ENCODE measurements around the gene DGKB. TPM values are rescaled to one million over a fixed set of nuclear protein-coding genes. Genes with fewer than 3 reads are reported as not detected.

Gene DGKB
- total and polyA plus RNA-seq, 2 of the 8 experiments (the other 6 are each of a cell fraction or from before 2014, with no cell fraction given), result 1.9 to 2.6 TPM

- no peak for TF ChIP-seq CHD7 (IDR thresholded peaks at IDR 0.05; ENCODE audit: insufficient replicate concordance, low read length)
- TF ChIP-seq POU5F1 (IDR thresholded peaks at IDR 0.05; ENCODE audit: low read depth, low read length), result no peak
- no peak for TF ChIP-seq SIRT6 (IDR thresholded peaks at IDR 0.05; ENCODE audit: low read length)
- TF ChIP-seq RXRA (IDR thresholded peaks at IDR 0.05; ENCODE audit: insufficient read depth, low read depth, low read length), result no peak
- no peak for TF ChIP-seq SUZ12 (IDR thresholded peaks at IDR 0.05; ENCODE audit: low read length)
- no peak for TF ChIP-seq ATF2 (IDR thresholded peaks at IDR 0.05; ENCODE audit: low read length)
- no peak for TF ChIP-seq MAX (IDR thresholded peaks at IDR 0.05)
- no peak for TF ChIP-seq NANOG (IDR thresholded peaks at IDR 0.05; ENCODE audit: insufficient read depth, low read depth, low read length, poor library complexity, severe bottlenecking)
- TF ChIP-seq BACH1 (IDR thresholded peaks at IDR 0.05; ENCODE audit: low read length), result no peak
Observed at GRCh38 chr7:14888962-14889361, 13.6 kb downstream of the DGKB start (continued).

Data from H1 (cell line).